GM18526 (cell line): ENCODE data around the gene TMED1.

ENCODE experiments used
- POLR2A ChIP-seq: IDR thresholded peaks from 3 replicates; pipeline ENCODE4 v1.6.1; 2011; ENCODE audit not compliant: insufficient read length; ENCODE audit errors: extremely low read depth

Gene TMED1, protein sequence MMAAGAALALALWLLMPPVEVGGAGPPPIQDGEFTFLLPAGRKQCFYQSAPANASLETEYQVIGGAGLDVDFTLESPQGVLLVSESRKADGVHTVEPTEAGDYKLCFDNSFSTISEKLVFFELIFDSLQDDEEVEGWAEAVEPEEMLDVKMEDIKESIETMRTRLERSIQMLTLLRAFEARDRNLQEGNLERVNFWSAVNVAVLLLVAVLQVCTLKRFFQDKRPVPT

GRCh38 chr19:10835754-10836478, at the start of gene TMED1:
Gene TMED1, minus strand, starts transcription at chr19:10836212. Its CDS starts 21 bp downstream, at chr19:10836191.
- peak; percentile 46 for TF ChIP-seq POLR2A

GRCh38 chr19:10885201-10886169, 49.5 kb upstream of the TMED1 start:
- TF ChIP-seq POLR2A, result no peak

GRCh38 chr19:10884274-10884673, 48.3 kb upstream of the TMED1 start:
- no peak for TF ChIP-seq POLR2A

GRCh38 chr19:10882108-10882457, 46.1 kb upstream of the TMED1 start:
- TF ChIP-seq POLR2A, result no peak

DNA sequence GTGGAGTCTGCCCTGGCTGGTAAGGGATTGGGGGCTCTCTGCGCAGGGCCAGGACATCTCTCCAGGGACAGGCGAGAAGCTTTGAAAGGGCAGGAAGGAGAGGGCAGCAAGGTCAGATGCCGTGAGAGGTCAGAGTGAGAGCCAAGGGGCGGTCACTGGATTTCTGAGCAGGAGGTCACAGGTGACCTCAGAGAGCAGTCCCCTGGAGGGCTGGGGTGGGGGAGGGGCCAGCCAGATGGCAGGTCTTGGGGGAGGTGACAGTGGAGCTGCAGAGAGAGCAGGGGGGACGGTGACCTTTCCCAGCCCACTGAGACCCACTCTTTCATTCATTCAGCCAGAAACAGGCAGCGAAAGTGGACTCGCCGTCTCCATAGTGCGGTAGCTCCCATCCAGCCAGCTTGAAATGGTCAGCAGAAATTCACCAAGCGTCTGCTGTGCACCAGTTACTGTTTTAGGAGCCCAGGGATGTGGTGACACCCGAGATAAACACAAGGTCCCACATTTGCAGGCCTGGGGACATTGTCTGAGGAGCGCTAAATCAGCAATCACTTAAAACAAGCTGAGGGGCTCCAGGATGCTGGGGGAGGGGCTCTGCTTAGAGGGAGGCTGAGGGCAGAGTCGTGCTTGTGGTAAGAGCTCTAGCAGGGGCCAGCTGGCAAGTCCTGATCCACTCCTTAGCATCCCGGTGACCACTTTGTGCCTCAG, 45.5 kb upstream of the TMED1 start:
- TF ChIP-seq POLR2A, result no peak

DNA sequence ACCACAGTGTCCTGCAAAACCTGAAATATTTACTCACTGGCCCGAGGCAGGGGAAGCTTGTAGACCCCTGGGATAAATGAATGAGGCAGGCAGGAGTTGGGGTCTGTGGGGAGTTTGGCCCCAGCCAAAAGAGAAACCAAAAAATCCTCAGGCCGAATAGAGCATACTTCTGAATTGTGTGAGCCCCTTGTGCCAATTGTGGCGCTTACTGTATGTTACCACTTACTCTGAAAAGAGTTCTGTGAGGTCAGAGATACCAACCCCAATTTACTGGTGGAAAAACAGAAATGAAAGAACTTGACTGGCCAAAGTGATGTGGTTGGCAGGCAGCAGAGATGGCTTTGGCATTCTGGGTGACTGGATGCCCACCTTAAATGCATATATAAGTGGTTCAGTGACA, 42.2 kb upstream of the TMED1 start:
- TF ChIP-seq POLR2A, result no peak

DNA sequence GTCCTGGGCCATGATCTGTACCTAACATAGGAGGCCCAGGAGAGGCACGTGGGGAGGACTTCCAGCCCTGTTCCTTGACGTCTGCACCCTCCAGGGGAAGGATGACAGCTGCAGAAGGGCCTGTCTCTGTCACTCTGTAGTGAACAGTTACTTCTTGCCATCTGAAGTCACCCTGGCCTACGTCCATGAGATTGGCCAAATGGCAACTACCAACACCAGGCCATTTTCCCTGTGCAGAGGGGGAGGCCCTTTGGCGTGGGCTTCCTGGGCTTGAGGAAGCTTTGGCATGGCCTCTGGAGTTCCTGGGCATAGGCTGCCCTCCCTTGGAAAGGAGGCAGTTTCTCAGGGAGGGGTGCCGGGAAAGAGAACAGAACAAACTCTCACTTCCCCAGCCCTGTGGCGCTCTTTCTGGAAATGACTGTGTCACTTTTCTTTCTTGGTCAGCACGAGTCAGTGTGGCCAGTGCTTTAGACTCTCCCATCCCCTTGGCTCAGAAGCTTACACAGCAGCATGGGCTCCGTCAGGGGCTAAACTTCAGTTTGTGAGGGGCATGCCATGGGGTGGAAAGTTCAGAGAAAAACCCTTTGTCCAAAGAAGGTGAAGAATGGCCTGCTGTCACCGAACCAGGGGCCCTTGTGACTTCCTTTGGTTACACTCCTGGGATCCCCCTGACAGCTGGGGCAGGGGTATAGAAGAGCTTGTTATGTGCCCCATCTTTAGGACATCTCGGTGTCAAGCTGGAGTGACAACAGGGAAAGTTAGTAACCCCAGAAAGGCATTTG, 40.6 kb upstream of the TMED1 start:
- TF ChIP-seq POLR2A, result peak; percentile 26

DNA sequence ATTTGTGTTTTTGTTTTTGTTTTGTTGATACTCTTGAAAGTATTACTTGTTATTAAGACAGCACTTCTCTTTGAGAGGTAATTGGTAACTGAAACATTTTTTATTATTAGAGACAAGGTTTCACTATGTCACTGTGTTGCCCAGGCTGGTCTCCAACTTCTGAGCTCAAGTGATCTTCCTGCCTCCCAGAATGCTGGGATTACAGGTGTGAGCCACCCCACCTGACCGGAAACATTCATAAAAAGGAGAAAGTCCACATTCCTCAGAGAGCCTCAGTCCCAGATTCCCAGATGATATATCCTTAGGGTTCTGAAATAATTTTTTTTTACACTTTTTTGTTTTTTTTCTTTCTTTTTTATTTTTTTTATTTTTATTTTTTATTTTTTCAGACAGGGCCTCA, 38.0 kb upstream of the TMED1 start:
- no peak for TF ChIP-seq POLR2A

DNA sequence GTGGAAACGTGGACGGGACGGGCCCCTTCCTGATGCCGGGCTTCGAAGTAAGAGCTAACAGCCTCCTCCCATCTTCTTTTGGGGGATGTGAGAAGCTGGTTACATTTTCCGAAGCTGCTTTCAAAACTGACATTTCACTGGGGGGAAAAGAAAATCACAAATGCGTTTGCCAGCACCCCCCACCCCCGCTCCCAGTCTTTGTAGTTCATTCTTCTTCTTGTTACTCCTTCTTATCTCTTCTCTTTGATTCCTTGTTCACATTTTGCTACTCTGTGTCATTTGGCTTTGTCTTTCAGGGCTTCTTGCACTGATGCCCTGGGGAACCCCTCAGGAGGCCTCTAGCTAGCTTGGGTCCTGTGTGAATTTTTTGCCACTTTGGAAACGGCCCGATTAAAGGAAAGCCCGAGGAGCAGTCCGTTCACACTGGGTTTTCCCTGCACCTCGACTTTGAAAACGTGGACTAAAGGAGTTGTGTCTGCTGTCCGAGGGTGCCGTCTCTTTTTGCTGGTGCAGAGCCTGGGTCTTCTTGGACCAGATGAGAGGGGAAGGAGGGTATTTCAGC, 36.6 kb upstream of the TMED1 start:
- TF ChIP-seq POLR2A, result no peak

GRCh38 chr19:10871711-10872545, 35.9 kb upstream of the TMED1 start:
- TF ChIP-seq POLR2A, result peak; percentile 31

DNA sequence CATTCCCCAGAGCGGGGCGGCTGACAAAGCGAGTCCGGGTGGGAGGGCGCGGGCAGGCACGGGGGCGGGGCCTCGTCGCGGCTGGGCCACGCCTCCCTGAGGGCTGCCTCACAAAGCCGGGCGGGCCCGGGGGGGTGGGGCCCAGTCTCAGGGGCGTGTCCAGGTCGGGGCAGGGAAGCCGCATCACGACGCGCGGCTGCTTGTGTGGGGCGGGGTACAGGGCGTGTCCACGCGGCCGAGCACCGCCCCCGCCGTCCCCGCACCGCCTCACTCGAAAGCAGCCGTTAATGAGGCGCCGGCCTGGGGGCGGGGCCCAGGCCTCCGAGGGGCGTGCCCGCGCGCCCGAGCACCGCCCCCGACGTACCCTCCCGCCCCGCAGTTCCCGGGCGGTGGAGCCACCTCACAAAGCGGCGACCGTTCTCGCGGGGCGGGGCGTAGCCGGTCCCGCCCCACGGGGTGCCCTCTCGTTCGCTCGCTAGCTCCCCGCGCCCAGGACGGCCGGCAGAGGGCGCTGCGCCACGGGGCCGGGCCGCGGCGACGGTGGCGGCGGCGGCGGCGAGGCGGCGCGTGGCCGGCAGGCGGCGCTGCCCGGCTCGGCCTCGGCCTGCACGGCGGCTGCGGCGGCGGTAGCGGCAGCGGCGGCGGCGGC, 35.1 kb upstream of the TMED1 start, which contains the start of gene CARM1:
Gene CARM1, plus strand, starts transcription at position 599 of the 649 bp plus-strand sequence. CDS start 150 bp downstream, outside the sequence.
- no peak for TF ChIP-seq POLR2A

DNA sequence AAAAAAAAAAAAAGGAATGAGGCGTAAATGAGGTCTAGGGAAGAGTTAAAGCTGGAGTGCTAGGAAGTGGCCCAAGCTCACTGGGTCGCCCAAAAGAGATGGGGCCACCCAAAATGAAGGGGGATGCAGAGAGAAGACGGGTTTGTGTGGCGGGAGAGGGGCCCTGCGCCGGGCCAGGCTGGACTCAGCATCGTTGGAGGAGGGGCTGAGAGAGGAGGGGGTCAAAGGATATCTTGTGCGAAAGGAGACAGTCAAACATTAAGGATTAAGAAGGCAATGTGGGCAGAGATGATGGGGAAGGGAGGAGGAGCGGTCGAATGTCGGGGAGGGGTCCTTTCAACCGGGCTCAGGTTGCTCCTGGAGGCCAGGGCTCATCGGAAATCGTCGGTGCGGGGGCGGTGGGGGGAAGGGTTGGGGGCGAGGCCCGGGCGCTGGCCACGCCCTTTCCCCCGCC, 34.5 kb upstream of the TMED1 start:
- no peak for TF ChIP-seq POLR2A
